Glutamatergic neuron (in vitro differentiated cells): ENCODE data around the gene KRT76. TPM values are rescaled to one million over a fixed set of nuclear protein-coding genes. Genes with fewer than 3 reads are reported as not detected.

ENCODE experiments used
- DNase-seq: peaks from one replicate; pipeline ENCODE4 v3.0.0; 2022
- H3K27ac Mint-ChIP-seq: one replicate; pipeline ENCODE4 v1.8.0; 2020; ENCODE audit warnings: mild to moderate bottlenecking, mixed read lengths, inconsistent platforms; ENCODE audit not compliant: unreplicated experiment
- H3K27me3 Mint-ChIP-seq: one replicate; pipeline ENCODE4 v1.8.0; 2020; ENCODE audit warnings: mild to moderate bottlenecking, moderate library complexity, mixed read lengths, inconsistent platforms; ENCODE audit not compliant: unreplicated experiment
- H3K36me3 Mint-ChIP-seq: one replicate; pipeline ENCODE4 v1.8.0; 2020; ENCODE audit warnings: mild to moderate bottlenecking, mixed read lengths, inconsistent platforms; ENCODE audit not compliant: unreplicated experiment
- H3K4me1 Mint-ChIP-seq: one replicate; pipeline ENCODE4 v1.8.0; 2020; ENCODE audit warnings: mild to moderate bottlenecking, low read depth, mixed read lengths, inconsistent platforms; ENCODE audit not compliant: unreplicated experiment
- H3K4me3 Mint-ChIP-seq: one replicate; pipeline ENCODE4 v1.8.0; 2020; ENCODE audit warnings: mild to moderate bottlenecking, mixed read lengths, inconsistent platforms; ENCODE audit not compliant: unreplicated experiment
- H3K9me3 Mint-ChIP-seq: one replicate; pipeline ENCODE4 v1.8.0; 2020; ENCODE audit warnings: mild to moderate bottlenecking, moderate library complexity, mixed read lengths, inconsistent platforms; ENCODE audit not compliant: unreplicated experiment
- total RNA-seq: library from RNA; stranded (reverse); fragmentation: NEBNext Ultra II Directional; extraction: Animal tissue kit (Norgen Biotek cat#: 25700); gene quantifications from one replicate; pipeline ENCODE4 v1.2.1, GENCODE V29; 2021; ENCODE audit not compliant: unreplicated experiment
- TF ChIP-seq, protein P1 (sequence below): fragments of 200-600 bp; sonication (generic); IDR thresholded peaks from one replicate; pipeline ENCODE4 v1.5.0; 2021; ENCODE audit not compliant: partially characterized antibody, unreplicated experiment

Gene KRT76
- total RNA-seq, 1 donor from 2014 or later = not detected

GRCh38 chr12:52768479-52769200 lies 8.5 kb downstream of the KRT76 start:
- peaks cover 1% of the 10 kb centered on the region for H3K9me3 Mint-ChIP-seq
- no peak overlapping the region for H3K4me3 Mint-ChIP-seq
- no peaks in the 10 kb centered on the region for H3K4me1 Mint-ChIP-seq
- TF ChIP-seq, protein P1, sequence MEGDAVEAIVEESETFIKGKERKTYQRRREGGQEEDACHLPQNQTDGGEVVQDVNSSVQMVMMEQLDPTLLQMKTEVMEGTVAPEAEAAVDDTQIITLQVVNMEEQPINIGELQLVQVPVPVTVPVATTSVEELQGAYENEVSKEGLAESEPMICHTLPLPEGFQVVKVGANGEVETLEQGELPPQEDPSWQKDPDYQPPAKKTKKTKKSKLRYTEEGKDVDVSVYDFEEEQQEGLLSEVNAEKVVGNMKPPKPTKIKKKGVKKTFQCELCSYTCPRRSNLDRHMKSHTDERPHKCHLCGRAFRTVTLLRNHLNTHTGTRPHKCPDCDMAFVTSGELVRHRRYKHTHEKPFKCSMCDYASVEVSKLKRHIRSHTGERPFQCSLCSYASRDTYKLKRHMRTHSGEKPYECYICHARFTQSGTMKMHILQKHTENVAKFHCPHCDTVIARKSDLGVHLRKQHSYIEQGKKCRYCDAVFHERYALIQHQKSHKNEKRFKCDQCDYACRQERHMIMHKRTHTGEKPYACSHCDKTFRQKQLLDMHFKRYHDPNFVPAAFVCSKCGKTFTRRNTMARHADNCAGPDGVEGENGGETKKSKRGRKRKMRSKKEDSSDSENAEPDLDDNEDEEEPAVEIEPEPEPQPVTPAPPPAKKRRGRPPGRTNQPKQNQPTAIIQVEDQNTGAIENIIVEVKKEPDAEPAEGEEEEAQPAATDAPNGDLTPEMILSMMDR = no peak
- no peak overlapping the region for H3K27ac Mint-ChIP-seq
- H3K27me3 Mint-ChIP-seq = peaks cover 4% of the 10 kb centered on the region
- DNase-seq = no peak
- no peaks in the 10 kb centered on the region for H3K36me3 Mint-ChIP-seq

GRCh38 chr12:52767427-52767826 lies 9.7 kb downstream of the KRT76 start:
- Mint-ChIP-seq H3K9me3 (peaks cover 1% of the 10 kb centered on the region), H3K4me1 (no peaks in the 10 kb centered on the region), H3K27ac (no peak overlapping the region), H3K4me3 (no peak overlapping the region), H3K36me3 (no peaks in the 10 kb centered on the region), H3K27me3 (peaks cover 4% of the 10 kb centered on the region)
- TF ChIP-seq, protein P1 = no peak
- DNase-seq = no peak

GRCh38 chr12:52767020-52767379 lies 10.1 kb downstream of the KRT76 start:
- peaks cover 4% of the 10 kb centered on the region for H3K27me3 Mint-ChIP-seq

DNA sequence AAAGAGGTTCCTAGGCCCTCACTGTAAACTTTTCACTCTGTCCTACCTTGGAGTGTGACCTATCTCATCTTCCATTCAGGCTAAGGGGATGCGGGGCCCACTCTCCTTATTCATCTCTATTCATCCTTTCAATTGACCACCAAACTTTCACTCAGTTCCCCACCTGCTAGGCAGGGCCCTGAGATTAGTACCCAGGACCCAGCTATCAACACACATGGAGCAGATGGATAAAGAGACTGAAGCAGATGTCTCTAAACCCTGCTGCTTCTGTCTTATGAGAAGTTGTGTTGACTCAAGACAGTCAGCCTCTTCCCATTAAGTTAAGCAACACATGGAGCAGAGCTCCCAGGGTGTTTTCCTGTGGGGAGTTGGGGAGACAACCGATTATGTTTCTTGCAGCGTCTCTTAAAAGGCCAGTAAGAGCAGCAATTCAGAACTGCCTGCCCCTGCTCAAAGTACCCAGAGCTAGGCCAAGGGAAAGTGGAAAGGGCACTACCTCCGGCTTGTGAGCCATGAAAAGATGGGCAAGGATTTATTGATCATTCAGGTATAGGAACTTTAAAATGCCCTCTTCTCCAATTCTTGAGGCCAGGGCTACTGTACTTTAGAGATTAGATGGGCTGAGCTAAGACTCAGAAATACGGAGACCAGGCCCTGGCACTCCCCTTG lies 10.7 kb downstream of the KRT76 start:
- Mint-ChIP-seq H3K27me3 (peaks cover 4% of the 10 kb centered on the region), H3K9me3 (no peaks in the 10 kb centered on the region), H3K4me3 (no peak overlapping the region)

More at GRCh38 chr12:52767020-52767379, 10.1 kb downstream of the KRT76 start:
- Mint-ChIP-seq H3K4me1 (no peaks in the 10 kb centered on the region), H3K36me3 (no peaks in the 10 kb centered on the region), H3K9me3 (peaks cover 1% of the 10 kb centered on the region), H3K4me3 (no peak overlapping the region), H3K27ac (no peak overlapping the region)
- no peak for DNase-seq
- TF ChIP-seq, protein P1 = no peak

More for the DNA sequence above, 10.7 kb downstream of the KRT76 start:
- H3K27ac Mint-ChIP-seq = no peak overlapping the region
- no peaks in the 10 kb centered on the region for H3K36me3 Mint-ChIP-seq
- no peak for DNase-seq
- H3K4me1 Mint-ChIP-seq = no peaks in the 10 kb centered on the region
- TF ChIP-seq, protein P1 = no peak
